Stimulated activated CD4-positive, alpha-beta T cell treated with anti-CD3 and anti-CD28 coated beads, Interleukin-1b, Interleukin-23, amount 100 ng/mL, for 1 hour (primary cell): Measurements from ENCODE around the gene MCHR2.
"Not testable (repeated sequence)": the region's sequence is repeated elsewhere in the genome, so short reads cannot be mapped to it uniquely, and the experiment has no call there.

Source experiments
- DNase-seq, 2 donors: peaks; one replicate each; pipeline ENCODE4 v3.0.0-alpha.2; 2020; ENCODE audit warnings: low read depth in 2 of 2

MCHR2 gene, protein sequence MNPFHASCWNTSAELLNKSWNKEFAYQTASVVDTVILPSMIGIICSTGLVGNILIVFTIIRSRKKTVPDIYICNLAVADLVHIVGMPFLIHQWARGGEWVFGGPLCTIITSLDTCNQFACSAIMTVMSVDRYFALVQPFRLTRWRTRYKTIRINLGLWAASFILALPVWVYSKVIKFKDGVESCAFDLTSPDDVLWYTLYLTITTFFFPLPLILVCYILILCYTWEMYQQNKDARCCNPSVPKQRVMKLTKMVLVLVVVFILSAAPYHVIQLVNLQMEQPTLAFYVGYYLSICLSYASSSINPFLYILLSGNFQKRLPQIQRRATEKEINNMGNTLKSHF

GRCh38 chr6:99993533-99994251 lies at the start of gene MCHR2:
Gene MCHR2 (minus strand): TSS chr6:99994223. CDS start chr6:99956147, 38,076 bp downstream.
- no peak for DNase-seq

- DNase-seq, result not testable (repeated sequence)
These were observed 44.5 kb upstream of the MCHR2 start for GRCh38 chr6:100038546-100038945.

GRCh38 chr6:100035873-100036653 lies 42.0 kb upstream of the MCHR2 start:
- no peak for DNase-seq

DNA sequence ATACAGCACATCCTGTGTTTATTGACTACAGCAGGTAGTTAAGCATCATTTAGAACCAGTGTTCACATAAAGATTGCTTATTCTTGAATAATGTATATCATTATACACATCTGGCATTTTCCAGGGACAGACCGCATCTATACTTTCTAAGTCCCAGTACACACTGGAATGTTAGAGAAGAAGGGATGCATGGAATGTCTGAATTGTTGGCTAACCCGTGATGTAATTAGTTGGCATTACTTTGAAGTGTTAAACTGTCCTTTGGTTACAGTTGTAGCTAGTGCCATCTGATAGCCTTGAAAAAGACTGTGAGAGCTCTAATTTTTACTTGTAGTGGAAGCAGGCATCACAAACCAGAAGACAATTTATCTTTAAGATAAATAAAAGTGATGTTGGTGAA lies 29.8 kb upstream of the MCHR2 start:
- DNase-seq, result no peak

GRCh38 chr6:100022847-100023246 lies 28.8 kb upstream of the MCHR2 start:
- no peak for DNase-seq

DNA sequence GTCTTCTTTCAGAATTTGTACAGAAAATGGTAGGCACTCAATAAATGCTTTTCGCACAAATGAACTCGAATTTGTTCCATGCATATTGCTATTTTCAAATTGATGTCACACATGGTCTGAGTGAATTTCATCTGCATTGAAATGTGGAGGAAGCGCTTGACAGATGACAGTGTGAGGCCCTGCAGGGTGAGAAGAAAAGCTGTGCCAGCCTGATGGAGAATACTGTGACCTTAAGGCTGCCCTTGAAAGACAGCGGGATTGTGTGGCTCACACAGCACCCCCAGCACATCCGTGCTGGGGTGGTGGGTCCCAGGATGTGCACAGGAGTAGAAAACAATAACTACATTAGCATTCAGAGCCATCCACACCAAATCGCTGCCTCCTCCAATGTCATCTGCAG lies 14.8 kb upstream of the MCHR2 start:
- DNase-seq, result no peak

- DNase-seq, result no peak
These were observed 7.9 kb upstream of the MCHR2 start for GRCh38 chr6:100001915-100002388.

DNA sequence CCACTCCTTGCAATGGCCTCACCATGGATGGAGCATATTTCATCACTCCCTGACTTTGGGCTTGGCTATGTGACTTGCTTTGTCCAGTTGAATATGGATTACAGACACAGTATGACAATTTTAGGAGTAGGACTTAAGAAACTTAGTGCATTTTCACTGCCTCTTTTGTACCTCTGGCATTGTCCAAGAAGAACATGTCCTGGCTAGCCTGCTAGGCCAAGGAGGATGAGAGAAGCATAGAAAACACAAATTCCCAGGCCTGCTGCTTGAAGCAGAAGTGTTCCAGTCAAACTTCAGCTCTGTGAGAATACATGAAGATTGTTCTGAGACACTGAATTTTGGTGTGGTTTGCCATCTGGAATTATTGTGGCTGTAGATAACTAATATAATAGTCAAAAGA lies 3.1 kb upstream of the MCHR2 start:
- no peak for DNase-seq

GRCh38 chr6:99995916-99996315 lies 1.9 kb upstream of the MCHR2 start:
- no peak for DNase-seq

DNA sequence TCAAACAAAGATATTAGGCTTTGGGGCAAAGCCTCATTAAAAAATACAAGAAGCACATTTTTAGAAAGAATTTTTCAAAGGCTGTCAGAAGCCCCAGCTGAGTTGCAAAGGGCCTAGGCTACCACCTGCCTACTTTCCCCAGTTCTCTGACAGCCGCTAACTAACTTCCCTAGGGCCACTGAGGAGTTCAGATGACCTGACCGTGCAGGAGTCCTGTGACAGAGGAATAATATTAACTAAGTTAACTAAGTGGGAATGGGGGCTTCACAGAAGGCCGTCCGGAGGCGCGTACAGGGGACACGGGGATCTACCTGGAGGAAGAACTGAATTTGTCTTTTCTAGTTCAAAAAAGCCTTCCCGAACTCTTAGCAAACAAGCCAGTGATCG lies 884 bp downstream of the MCHR2 start:
- DNase-seq, result no peak

DNA sequence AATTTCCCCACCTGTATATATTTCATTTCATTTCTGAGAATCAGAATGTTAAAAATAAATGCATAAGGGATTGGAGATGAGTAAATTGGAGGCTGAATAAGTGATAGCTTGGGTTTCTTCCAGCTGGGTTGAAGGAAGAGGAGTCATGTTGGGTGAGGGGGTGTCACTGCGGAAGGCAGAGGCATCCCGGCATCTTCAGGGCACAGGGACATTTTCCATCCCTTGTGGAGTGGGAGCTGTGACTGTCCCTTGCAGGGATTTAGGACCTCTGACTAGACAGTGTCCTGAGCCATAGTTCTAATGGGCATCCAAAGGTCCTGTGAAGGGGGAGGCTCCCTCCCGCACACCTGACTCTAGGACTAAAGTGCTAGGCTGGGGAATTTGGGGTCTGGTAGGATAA lies 2.1 kb downstream of the MCHR2 start:
- DNase-seq, result no peak

GRCh38 chr6:99980741-99981140 lies 13.3 kb downstream of the MCHR2 start:
- DNase-seq, result no peak

- no peak for DNase-seq
These were observed 14.1 kb downstream of the MCHR2 start for GRCh38 chr6:99979953-99980352.

- no peak for DNase-seq
These were observed 27.0 kb downstream of the MCHR2 start for GRCh38 chr6:99967052-99967451.

- DNase-seq, result no peak
These were observed 34.0 kb downstream of the MCHR2 start for GRCh38 chr6:99960027-99960426.

- DNase-seq, result no peak
These were observed 42.8 kb downstream of the MCHR2 start for GRCh38 chr6:99951016-99951805.

GRCh38 chr6:99946005-99946404 lies 48.0 kb downstream of the MCHR2 start:
- no peak for DNase-seq

DNA sequence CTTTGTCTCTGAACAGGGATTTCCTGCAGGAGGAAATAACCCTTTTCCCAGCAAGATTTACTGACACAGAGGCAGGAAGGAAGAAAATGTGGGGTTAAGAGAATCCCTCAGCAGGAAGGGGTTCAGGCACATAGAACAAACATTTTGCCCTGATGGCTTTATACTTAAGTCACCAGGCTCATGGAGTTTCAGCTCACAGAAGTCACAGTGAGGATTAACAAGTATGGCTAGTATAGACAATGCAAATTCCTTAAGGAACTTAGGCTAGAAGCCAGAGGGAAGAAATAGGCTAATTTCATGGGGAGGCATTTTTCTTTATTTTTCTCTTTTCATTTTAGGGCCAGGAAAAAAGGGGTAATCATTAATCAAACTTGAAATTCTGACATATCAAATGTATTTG lies 50.2 kb downstream of the MCHR2 start:
- DNase-seq, result no peak

DNA sequence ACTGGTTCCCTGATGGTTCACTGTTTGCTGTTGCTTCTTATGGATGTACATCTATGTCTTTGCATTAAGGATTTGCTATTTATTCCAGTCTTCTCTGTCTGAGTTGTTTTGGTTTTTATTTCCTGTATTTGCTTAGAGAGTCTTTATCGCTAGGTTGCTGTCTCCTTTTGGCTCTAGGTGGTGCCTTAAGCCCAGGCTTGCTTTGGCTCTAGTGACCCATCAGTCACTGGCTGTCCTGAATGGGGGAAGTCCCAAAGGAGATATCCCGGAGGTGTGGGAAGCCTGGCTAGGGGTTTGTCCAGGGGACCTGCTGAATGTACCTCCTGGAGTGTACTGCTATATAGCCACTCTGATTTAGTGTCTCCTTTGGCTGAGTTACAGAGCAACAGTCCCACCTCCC lies 53.4 kb downstream of the MCHR2 start:
- DNase-seq, result no peak

DNA sequence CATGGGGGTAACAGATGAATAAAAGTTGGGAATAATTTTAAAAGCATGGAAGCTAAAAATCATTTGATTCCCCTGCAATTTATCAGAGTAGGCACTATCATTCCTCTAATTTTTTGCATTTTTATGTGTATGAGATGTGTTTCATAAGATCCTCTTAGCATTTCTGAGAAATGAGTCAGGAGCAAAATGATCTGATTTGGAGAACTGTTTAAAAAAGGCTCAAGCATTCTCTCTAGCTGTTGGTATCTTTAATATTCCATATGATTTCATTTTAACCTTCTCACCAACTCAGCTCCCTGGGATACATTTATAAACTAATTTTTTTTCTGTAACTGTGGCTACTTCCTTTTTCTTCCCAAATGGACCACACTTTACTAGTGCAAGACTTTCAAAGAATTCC lies 60.9 kb downstream of the MCHR2 start:
- no peak for DNase-seq

DNA sequence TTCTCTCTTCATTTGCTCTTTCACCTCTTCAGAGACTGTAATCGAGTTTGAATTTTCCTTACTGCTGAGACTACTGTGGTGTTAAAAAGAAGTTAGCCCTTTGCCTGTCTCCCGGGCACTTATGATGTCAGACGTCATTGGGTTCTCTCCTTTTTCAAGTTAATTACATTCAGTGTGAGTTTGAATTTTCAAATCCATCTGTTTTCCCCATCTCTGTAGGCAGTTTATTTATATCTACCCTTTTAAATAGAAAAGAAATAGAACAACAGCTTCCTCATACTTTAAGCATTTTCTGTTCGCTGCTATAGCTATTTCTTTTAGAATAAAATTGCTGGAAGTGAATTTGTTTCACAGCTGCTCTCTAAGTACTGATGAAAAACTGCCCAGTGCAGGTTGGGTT lies 81.4 kb downstream of the MCHR2 start:
- DNase-seq, result no peak
